HUES48 (cell line): Measurements from ENCODE around the gene PARK7.

Experiments
- H3K27ac ChIP-seq: one replicate; pipeline ENCODE4 v1.7.0; 2013; ENCODE audit warnings: low read depth, low read length, inconsistent platforms
- H3K27me3 ChIP-seq: 2 replicates; pipeline ENCODE4 v1.6.1; 2013; ENCODE audit warnings: mild to moderate bottlenecking, low read length; ENCODE audit not compliant: control insufficient read depth, insufficient read depth
- H3K36me3 ChIP-seq: 2 replicates; pipeline ENCODE4 v1.6.1; 2013; ENCODE audit warnings: low read length; ENCODE audit not compliant: control insufficient read depth, insufficient read depth
- H3K4me1 ChIP-seq: 2 replicates; pipeline ENCODE4 v1.6.1; 2013; ENCODE audit warnings: mild to moderate bottlenecking, low read length; ENCODE audit not compliant: control insufficient read depth, insufficient read depth
- H3K4me3 ChIP-seq: 2 replicates; pipeline ENCODE4 v1.5.1; 2013; ENCODE audit warnings: mild to moderate bottlenecking, low read depth, low read length
- H3K9ac ChIP-seq: 2 replicates; pipeline ENCODE4 v1.6.1; 2013; ENCODE audit warnings: mild to moderate bottlenecking, low read depth, low read length, moderate library complexity
- H3K9me3 ChIP-seq: 2 replicates; pipeline ENCODE4 v1.6.1; 2013; ENCODE audit warnings: low read length; ENCODE audit not compliant: control insufficient read depth, insufficient read depth

PARK7 gene

DNA sequence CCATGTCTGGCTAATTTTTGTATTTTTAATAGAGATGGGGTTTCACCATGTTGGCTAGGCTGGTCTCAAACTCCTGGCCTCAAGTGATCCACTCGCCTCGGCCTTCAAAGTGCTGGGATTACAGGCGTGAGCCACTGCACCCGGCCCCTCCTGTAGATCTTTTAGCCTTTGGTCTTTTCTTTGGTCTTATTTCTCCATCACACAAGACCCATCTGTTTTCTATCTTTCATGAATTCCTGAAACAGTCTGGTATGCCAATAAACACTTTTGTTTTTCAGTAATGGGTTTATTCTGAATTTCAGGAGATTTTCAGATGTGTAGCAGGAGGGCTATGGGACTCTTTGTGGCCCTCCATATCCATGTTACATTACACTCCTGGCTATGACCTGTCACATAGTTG is 41.4 kb downstream of the PARK7 start:
- Histone ChIP-seq H3K9me3 (no peaks in the 10 kb centered on the region), H3K27me3 (no peaks in the 10 kb centered on the region), H3K4me3 (no peak overlapping the region), H3K27ac (no peak overlapping the region), H3K36me3 (no peaks in the 10 kb centered on the region), H3K4me1 (peaks cover 24% of the 10 kb centered on the region), H3K9ac (no peak overlapping the region)

DNA sequence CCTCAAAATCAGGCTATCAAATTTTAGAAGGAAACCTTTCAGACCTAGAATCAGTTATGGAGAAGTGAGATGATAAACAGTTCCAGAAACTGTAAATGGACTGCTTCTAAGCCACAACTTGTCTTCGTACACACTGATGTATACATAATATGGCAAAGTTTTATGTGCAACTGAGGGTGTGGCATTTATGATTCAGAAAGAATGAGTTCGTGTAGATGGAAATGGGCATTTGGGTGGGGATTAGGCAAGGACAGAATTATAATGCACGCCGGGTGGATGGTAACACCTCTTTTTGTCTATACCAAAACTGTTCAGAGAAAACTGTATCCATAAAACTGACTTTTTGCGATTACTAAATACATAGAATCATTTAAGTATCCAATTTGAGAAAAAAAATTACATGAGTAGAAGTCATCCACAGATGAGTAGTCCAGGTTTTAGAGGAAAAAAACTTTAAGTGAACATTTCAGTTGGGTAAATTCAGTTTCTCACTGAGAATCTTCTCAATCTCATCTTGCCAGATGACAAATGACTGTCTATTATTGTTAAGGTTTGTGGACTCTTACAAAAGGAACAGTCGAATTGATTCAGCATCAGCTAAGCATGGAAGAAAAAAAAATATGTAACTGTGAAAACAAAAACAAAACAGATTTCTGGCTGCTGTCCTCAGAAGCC is 42.1 kb downstream of the PARK7 start:
- Histone ChIP-seq H3K4me3 (no peak overlapping the region), H3K27ac (peak overlapping the region; percentile 80), H3K9ac (no peak overlapping the region), H3K36me3 (no peaks in the 10 kb centered on the region), H3K4me1 (peaks cover 24% of the 10 kb centered on the region), H3K9me3 (no peaks in the 10 kb centered on the region), H3K27me3 (no peaks in the 10 kb centered on the region)

DNA sequence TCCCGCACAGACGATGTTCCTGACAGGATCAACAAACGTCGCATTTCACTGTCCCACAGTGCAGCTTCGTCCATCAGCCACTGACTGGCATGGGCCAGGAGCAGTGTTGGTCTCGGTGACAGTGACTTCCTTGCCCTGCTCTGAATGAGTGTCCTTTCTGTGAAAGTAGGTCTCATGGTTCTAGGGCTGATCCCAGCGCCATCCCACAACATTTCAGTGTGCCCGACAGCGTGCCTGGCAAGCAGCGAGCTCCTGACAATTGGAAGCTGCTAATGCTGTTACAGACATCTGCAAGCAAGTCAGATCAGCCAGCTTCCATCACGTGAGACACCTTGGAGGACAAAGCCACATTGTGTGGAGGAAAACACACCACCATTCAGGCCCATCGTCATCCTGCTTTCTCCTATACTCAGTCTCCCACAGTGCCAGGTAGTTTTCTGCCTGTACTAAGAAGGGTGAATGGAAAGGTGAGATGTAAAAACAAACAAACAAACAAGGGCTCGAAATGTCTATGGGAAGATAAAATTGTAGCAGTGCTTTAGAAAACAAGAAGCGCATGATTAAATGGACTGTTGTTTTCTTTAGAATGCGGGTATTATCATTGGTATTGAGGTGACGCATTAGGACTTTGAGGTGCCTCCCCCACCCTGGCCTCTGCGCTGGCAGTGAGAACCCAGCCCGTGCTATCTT is 42.7 kb downstream of the PARK7 start:
- peaks cover 24% of the 10 kb centered on the region for H3K4me1 ChIP-seq
- H3K4me3 ChIP-seq: peak overlapping the region; percentile 6; the same call in 1 of the 2 replicates
- peak overlapping the region; percentile 80 for H3K27ac ChIP-seq
- no peaks in the 10 kb centered on the region for H3K9me3 ChIP-seq
- H3K36me3 ChIP-seq: no peaks in the 10 kb centered on the region
- H3K27me3 ChIP-seq: no peaks in the 10 kb centered on the region
- no peak overlapping the region for H3K9ac ChIP-seq

DNA sequence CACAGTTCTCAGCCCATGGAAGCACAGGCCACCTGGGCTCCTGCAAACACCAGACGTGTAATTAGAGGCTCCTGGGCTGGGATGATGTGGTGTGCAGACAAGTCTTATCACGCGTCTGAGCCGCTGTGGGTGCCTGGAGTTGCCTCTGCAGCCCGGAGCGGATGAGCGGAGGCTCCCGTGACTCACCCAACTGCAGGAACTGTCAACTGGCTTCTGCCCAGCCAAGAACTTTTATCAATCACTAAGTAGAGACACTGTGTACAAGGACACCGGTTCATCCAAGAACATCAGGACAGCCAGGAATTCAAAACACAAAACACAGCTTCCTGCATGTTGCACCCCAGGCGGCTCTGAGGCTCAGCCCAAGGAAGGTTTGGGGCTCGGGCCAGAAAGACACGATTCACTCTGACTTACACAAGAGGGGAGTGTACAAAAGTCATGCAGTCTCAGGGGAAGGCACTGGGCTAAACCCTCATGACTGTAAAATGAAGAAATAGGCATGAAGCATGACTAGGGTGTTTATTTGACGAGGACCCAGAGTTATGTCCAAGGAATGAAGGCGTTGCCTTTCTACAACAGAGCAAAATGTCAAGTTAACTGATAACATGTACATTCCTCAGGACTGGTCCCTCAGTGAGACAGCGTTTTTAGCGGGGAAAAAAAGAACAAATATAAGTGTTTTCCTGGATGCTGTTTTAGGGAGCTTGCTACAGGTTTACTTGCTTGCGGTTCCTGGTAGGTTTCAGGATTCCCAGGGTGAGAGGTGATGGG is 43.5 kb downstream of the PARK7 start:
- Histone ChIP-seq H3K4me3 (no peak overlapping the region), H3K27me3 (no peaks in the 10 kb centered on the region), H3K27ac (peak overlapping the region; percentile 80)

DNA sequence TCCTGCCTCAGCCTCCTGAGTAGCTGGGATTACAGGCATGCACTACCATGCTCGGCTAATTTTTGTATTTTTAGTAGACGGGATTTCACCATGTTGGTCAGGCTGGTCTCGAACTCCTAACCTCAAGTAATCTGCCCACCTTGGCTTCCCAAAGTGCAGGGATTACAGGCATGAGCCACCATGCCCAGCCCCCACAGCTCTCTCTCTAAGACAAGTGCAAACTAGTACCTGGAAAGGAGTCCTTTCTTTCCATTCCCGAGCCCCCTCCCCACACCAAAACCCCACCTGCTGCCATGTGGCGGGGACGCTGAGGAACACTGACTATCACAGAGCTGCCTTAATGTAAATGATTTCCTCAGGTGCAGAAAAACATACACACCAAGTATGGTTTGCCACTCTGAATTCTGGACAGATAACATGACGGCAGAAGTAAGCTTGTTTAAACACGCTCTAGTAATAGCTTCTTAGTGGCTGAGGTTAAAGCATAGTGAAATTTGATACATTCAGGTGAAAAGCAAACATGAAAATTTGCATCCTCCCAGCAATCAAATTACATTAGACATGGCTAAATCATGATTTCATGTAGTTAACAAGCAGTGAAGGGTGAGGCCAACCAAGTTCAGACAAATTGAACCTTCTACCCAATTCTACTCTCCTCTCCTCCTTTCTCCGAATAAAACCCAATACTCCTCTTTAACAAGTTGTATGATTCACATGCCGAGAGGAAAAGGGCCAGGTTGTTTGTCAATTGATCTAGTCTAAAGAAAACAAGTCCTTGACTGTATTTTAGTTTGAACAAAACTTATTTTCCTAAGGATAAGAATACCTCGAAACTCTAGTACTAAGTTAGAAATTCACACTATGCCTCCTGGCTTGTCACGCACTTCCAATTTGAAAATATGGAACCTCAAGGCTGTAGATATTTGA is 44.8 kb downstream of the PARK7 start:
- Histone ChIP-seq H3K27ac (no peak overlapping the region), H3K9me3 (no peaks in the 10 kb centered on the region), H3K27me3 (no peaks in the 10 kb centered on the region), H3K4me3 (no peak overlapping the region), H3K36me3 (peaks cover 14% of the 10 kb centered on the region), H3K4me1 (peaks cover 24% of the 10 kb centered on the region), H3K9ac (no peak overlapping the region)

More for the DNA sequence above, 43.5 kb downstream of the PARK7 start:
- no peaks in the 10 kb centered on the region for H3K9me3 ChIP-seq
- H3K36me3 ChIP-seq: peaks cover 5% of the 10 kb centered on the region; the same call in 1 of the 2 replicates
- H3K9ac ChIP-seq: no peak overlapping the region
- peaks cover 24% of the 10 kb centered on the region for H3K4me1 ChIP-seq

DNA sequence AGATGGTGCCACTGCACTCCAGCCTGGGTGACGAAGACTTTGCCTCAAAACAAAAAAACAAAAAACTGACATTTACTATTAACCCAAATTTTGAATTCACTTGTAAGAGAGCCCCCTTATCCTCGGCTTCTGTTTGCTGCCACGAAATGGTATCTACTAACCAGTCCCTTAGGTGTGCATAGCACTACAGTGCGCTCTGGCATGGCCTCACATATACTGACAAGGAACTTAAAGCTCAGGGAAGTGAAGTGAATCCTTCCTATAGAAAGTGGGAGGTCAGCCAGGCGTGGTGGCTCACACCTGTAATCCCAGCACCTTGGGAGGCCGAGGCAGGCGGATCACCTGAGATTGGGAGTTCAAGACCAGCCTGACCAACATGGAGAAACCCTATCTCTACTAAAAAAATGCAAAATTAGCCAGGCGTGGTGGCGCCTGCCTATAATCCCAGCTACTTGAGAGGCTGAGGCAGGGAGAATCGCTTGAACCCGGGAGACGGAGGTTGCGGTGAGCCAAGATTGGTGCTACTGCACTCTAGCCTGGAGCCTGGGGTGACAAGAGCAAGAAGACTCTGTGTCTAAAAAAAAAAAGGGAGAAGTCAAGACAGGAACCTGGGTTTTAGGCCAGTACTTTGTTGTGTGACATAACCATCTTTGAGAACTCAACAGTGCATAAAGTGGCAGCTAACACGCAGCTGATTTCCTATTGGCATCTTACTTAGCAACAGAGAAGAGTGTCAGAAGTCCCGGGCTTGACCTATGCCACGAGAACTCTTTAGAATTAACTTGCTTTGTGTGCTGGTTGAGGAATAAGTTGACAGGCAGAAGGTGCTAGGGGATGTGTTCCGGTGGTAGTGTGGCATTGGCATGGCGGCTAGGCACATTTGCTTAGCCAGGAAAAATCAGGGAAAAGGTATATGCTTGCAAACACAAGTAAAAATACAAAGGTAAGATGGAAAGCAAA is 47.8 kb downstream of the PARK7 start:
- no peak overlapping the region for H3K27ac ChIP-seq

DNA sequence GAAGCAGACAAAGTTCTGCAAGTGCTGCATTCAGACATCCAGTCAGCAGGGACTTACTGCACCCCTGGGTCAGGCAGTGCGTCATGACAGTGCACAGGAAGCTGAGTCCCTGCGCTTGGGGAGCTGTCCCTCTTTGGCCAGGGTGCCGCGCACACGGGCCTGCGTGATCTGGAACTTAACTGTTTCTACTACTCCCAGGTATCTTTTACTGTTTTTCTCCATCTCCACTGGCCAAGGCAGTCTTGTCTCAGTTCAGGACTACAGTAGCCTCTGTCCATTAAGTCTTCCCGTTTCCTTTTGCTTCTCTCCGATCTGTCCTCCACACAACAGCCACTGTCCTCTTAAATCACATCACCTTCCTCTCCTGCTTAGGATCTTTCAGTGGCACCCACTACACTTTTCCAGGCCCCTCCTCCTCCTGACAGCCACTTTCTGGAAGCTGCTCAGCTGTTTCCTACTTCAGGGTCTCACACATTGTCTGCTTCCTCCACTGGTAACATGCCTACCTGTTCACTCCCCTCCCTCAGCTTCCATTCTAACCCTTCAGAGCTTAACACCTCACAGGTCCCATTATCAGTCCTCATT is 48.7 kb downstream of the PARK7 start:
- peaks cover 50% of the 10 kb centered on the region for H3K36me3 ChIP-seq

More for the DNA sequence above, 47.8 kb downstream of the PARK7 start:
- Histone ChIP-seq H3K9ac (no peak overlapping the region), H3K4me1 (peaks cover 18% of the 10 kb centered on the region), H3K36me3 (peaks cover 44% of the 10 kb centered on the region), H3K27me3 (no peaks in the 10 kb centered on the region), H3K9me3 (no peaks in the 10 kb centered on the region), H3K4me3 (no peak overlapping the region)

DNA sequence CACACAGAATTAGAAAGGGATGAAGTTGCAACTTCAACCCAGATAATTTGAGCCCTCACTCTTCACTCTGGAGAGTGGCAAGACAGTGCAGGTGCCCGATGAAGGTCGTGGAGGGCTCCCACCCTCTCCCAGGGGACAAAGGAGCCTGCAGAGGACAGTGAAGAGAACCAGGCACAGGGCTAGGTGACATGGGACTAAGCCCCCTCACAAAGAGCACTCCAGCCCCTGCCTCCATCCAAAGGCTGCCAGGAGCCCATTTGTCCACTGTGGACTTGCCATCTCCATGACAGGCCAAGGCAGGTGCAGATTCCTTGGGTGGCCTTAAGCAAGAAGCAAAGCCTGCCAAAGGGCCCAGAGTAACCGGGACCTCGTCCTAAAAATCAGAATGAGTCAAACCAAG is 49.5 kb downstream of the PARK7 start:
- no peak overlapping the region for H3K27ac ChIP-seq
- peaks cover 16% of the 10 kb centered on the region for H3K4me1 ChIP-seq
- H3K9ac ChIP-seq: no peak overlapping the region
- H3K27me3 ChIP-seq: no peaks in the 10 kb centered on the region
- peaks cover 50% of the 10 kb centered on the region for H3K36me3 ChIP-seq
- no peak overlapping the region for H3K4me3 ChIP-seq
- no peaks in the 10 kb centered on the region for H3K9me3 ChIP-seq

More for the DNA sequence above, 48.7 kb downstream of the PARK7 start:
- H3K4me3 ChIP-seq: no peak overlapping the region
- H3K9me3 ChIP-seq: no peaks in the 10 kb centered on the region
- peaks cover 10% of the 10 kb centered on the region for H3K4me1 ChIP-seq
- no peak overlapping the region for H3K9ac ChIP-seq
- H3K27me3 ChIP-seq: no peaks in the 10 kb centered on the region
- H3K27ac ChIP-seq: no peak overlapping the region

DNA sequence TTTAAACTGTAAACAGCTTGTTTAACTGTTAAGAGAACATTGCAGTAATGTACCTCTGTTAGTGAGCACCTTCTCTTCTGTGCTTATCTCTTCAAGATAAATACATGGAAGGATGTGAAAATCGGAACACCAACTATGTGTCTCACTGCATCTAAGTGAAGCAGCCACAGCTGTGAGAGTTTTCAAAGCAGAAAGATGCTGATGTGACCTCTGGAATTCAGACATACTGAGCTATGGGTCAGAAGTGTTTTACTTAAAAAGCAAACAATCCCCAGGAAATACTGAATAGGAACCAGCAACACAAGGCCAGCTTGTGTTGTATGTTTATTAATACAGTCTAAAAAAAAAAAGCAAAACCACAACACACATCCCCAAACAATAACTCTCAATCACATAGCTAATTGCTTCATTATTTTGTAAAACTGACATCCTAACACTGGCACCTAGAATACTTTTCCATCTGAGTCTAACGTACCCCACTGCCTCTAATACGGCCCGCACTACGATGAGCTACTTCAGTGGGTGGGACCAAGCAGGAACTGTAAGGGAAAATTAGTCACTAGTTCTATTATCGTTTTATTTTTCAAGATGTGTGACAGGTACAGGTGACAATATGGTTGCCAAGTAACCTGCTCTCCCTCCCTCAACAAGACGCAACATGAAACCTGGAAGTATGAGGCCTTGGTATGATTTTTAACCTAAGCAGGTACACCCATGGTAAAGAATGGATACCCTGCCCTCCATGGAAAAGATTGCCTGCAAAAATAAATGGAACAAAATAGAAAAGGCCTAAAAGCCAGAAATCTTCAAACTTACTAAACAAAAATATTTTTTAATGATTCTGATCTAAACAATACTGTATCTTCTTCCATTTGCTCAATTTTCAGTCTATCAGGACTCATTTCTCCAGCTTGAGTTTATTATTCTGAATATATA is 50.7 kb downstream of the PARK7 start:
- no peak overlapping the region for H3K9ac ChIP-seq
- H3K4me1 ChIP-seq: peaks cover 22% of the 10 kb centered on the region
- no peak overlapping the region for H3K27ac ChIP-seq
- H3K36me3 ChIP-seq: peaks cover 50% of the 10 kb centered on the region
- H3K4me3 ChIP-seq: no peak overlapping the region
- H3K27me3 ChIP-seq: no peaks in the 10 kb centered on the region
- no peaks in the 10 kb centered on the region for H3K9me3 ChIP-seq
